Lower leg skin (tissue), 3 donors: ENCODE results near the gene EEFSEC.

Source experiments
- POLR2A ChIP-seq, 2 donors: fragments of 450-650 bp; IDR thresholded peaks; one replicate each; pipeline ENCODE4 v1.6.1; 2016 to 2017; ENCODE audit warnings: antibody characterized with exemption in 2 of 2, mild to moderate bottlenecking in 1 of 2, moderate library complexity in 1 of 2
- TF ChIP-seq, protein P1 (sequence below), 3 donors: fragments of 450-650 bp; IDR thresholded peaks; one replicate each; pipeline ENCODE4 v1.5.1; 2016; ENCODE audit warnings: antibody characterized with exemption in 3 of 3, mild to moderate bottlenecking in 3 of 3, moderate library complexity in 2 of 3

DNA sequence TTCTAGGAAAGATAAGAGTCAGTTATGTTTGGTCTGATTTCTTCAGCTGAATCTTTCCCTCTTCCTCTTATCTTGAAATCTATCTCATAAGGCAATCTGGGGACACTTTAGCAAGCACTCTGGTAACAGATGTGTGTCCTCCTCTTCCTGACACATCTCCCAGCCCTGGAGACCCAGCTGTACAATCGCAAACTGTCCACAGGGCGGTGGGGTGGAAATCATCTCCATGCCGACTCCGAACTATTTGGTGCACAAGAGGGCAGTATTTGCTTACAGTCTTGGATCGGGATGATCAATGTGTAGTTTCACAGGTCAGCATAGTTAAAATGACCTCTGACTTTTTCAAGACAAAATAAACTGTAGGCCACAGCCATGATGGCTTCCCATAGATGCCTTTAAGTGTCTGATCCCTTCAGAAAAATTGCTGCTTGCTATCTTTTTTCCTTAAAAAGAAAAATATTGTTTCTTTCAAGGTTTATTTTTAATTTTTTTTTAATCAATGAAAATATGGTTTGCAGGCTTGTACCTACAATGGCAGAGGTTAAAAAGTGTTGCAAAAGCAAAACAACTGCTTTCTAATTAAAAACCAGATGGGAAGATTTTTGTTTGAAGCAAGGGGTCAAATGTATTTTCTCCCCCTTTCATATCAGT, 17.7 kb downstream of the EEFSEC start:
- no peak for TF ChIP-seq POLR2A (IDR thresholded peaks at IDR 0.05)
- TF ChIP-seq, protein P1, sequence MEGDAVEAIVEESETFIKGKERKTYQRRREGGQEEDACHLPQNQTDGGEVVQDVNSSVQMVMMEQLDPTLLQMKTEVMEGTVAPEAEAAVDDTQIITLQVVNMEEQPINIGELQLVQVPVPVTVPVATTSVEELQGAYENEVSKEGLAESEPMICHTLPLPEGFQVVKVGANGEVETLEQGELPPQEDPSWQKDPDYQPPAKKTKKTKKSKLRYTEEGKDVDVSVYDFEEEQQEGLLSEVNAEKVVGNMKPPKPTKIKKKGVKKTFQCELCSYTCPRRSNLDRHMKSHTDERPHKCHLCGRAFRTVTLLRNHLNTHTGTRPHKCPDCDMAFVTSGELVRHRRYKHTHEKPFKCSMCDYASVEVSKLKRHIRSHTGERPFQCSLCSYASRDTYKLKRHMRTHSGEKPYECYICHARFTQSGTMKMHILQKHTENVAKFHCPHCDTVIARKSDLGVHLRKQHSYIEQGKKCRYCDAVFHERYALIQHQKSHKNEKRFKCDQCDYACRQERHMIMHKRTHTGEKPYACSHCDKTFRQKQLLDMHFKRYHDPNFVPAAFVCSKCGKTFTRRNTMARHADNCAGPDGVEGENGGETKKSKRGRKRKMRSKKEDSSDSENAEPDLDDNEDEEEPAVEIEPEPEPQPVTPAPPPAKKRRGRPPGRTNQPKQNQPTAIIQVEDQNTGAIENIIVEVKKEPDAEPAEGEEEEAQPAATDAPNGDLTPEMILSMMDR (IDR thresholded peaks at IDR 0.05), result no peak
